ENCODE measurements around the gene CES1.
"Not testable (repeated sequence)": the region's sequence is repeated elsewhere in the genome, so short reads cannot be mapped to it uniquely, and the experiment has no call there.

Gene CES1

GRCh38 chr16:55834049-55834448 lies 1.2 kb upstream of the CES1 start:
- in situ Hi-C loops (cut with MboI; ENCODE audit: low pct_unique_long_range_greater_than_20kb, low sequenced_read_pairs, unreplicated experiment), result no loop called here
- no peak for TF ChIP-seq CTCF (IDR thresholded peaks at IDR 0.05; ENCODE audit: extremely low read depth, insufficient read depth, missing control alignments)
- no peak for DNase-seq (ENCODE audit: low spot score)

DNA sequence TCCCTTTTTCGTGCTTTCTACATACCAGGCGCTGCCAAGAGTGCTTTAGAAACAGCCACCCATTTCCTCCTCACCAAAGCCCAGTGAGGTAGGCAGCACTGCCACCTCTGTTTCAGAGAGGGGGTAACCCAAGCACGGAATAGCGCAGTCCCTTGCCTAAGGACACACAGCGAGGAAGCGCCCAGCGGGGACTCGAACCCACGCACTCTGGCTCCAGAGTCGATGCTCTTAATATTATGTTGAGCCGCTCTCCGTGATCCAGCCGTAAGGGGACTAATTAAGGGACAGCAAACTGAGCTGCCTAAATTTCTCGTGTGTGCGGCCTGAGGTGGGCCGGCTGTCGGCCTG lies 497 bp downstream of the CES1 start:
- TF ChIP-seq CTCF (IDR thresholded peaks at IDR 0.05; ENCODE audit: extremely low read depth, insufficient read depth, missing control alignments), result no peak
- in situ Hi-C loops (cut with MboI; ENCODE audit: low pct_unique_long_range_greater_than_20kb, low sequenced_read_pairs, unreplicated experiment), result no loop called here
- no peak for DNase-seq (ENCODE audit: low spot score)

- DNase-seq (ENCODE audit: low spot score), result no peak
Measured at GRCh38 chr16:55830658-55831294, 2.1 kb downstream of the CES1 start.

DNA sequence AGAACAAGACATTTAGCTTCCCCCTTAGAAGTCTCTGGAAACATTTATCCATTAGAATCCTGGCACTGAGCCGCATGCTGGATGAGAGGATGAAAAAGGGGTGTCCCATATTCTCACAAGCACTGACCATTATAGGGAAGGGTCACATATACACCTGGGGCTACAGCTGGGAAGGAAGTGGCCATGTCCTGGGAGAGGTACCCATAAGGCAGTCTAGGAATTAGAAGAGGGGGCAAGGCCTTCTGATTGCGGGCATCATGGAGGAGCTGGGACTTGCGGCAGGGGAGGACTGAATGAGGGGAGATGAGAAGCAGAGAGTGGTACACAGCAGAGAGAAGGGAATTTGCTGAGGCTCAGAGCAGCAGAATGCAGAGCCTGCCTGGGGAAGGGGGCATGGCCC lies 3.7 kb downstream of the CES1 start:
- in situ Hi-C loops (cut with MboI; ENCODE audit: low pct_unique_long_range_greater_than_20kb, low sequenced_read_pairs, unreplicated experiment); DNase-seq (ENCODE audit: low spot score): not testable (repeated sequence)

More at GRCh38 chr16:55830658-55831294, 2.1 kb downstream of the CES1 start:
- in situ Hi-C loops (cut with MboI; ENCODE audit: low pct_unique_long_range_greater_than_20kb, low sequenced_read_pairs, unreplicated experiment), result no loop called here
- no peak for TF ChIP-seq CTCF (IDR thresholded peaks at IDR 0.05; ENCODE audit: extremely low read depth, insufficient read depth, missing control alignments)

DNA sequence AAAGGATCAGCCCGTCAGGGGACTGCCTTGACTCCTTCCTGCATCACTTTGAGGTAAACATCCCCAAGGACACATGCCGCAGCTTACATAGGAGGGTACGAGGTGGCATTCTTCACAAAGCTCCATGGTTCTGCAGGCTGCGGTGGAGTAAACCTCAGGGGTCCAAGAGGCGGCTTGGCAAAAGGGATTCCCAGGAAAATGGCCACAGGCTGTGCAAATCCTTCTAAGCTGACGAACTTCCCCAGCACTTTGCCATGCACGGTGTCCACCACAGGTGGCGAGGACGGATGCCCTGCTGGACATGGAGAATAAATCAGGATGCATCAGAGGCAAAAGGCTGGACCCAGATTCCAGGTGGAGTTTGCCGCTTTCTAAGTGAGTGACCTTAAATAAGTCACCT lies 4.2 kb downstream of the CES1 start:
- in situ Hi-C loops (cut with MboI; ENCODE audit: low pct_unique_long_range_greater_than_20kb, low sequenced_read_pairs, unreplicated experiment), result no loop called here
- DNase-seq (ENCODE audit: low spot score), result no peak
- TF ChIP-seq CTCF (IDR thresholded peaks at IDR 0.05; ENCODE audit: extremely low read depth, insufficient read depth, missing control alignments), result no peak

- TF ChIP-seq CTCF (IDR thresholded peaks at IDR 0.05; ENCODE audit: extremely low read depth, insufficient read depth, missing control alignments), result no peak
- no peak for DNase-seq (ENCODE audit: low spot score)
- in situ Hi-C loops (cut with MboI; ENCODE audit: low pct_unique_long_range_greater_than_20kb, low sequenced_read_pairs, unreplicated experiment), result no loop called here
Measured at GRCh38 chr16:55825115-55825728, 7.7 kb downstream of the CES1 start.

- TF ChIP-seq CTCF (IDR thresholded peaks at IDR 0.05; ENCODE audit: extremely low read depth, insufficient read depth, missing control alignments), result no peak
- in situ Hi-C loops (cut with MboI; ENCODE audit: low pct_unique_long_range_greater_than_20kb, low sequenced_read_pairs, unreplicated experiment), result no loop called here
- DNase-seq (ENCODE audit: low spot score), result no peak
Measured at GRCh38 chr16:55824473-55825000, 8.4 kb downstream of the CES1 start.
